K562 (cell line): ENCODE measurements around the gene GUCY2D. TPM values are rescaled to one million over a fixed set of nuclear protein-coding genes. Genes with fewer than 3 reads are reported as not detected.

ENCODE experiments used
- BACH1 ChIP-seq: fragments of 200-800 bp; sonication (Bioruptor generic); IDR thresholded peaks from 2 replicates; pipeline ENCODE4 v1.6.1; 2016; ENCODE audit warnings: missing genetic modification characterization, missing compliant biosample characterization
- CCAR2 ChIP-seq: fragments of 200-400 bp; formaldehyde crosslinking; IDR thresholded peaks from 2 replicates; pipeline ENCODE4 v1.6.1; 2017; ENCODE audit warnings: mild to moderate bottlenecking, low read depth, low read length
- COPS2 ChIP-seq: fragments of 450-650 bp; conservative IDR thresholded peaks from 2 replicates; pipeline ENCODE4 v1.6.1; 2016; ENCODE audit warnings: mild to moderate bottlenecking, moderate library complexity
- CREM ChIP-seq: IDR thresholded peaks from 2 replicates; pipeline ENCODE4 v1.6.1; 2014; ENCODE audit warnings: antibody characterized with exemption, low read depth
- EP400 ChIP-seq: fragments of 450-650 bp; IDR thresholded peaks from 2 replicates; pipeline ENCODE4 v1.6.1; 2017; ENCODE audit warnings: antibody characterized with exemption, mild to moderate bottlenecking, moderate library complexity
- HEY1 ChIP-seq: fragments of 250-450 bp; sonication (Bioruptor Pico); IDR thresholded peaks from 2 replicates; pipeline ENCODE4 v1.5.0; 2020; ENCODE audit warnings: mild to moderate bottlenecking, moderate library complexity, borderline replicate concordance
- PCBP1 ChIP-seq: fragments of 200-400 bp; formaldehyde crosslinking; IDR thresholded peaks from 2 replicates; pipeline ENCODE4 v1.6.1; 2018; ENCODE audit warnings: mild to moderate bottlenecking, low read depth, low read length; ENCODE audit not compliant: poor library complexity, severe bottlenecking
- PURB ChIP-seq: sonication (generic); formaldehyde crosslinking; IDR thresholded peaks from 2 replicates; pipeline ENCODE4 v1.9.0; 2021; ENCODE audit warnings: low read depth, mild to moderate bottlenecking, missing genetic modification reagents
- RBBP5 ChIP-seq: fragments of 200-600 bp; sonication (generic); IDR thresholded peaks from 2 replicates; pipeline ENCODE4 v1.6.1; 2012; ENCODE audit warnings: borderline replicate concordance, mild to moderate bottlenecking, low read length, control low read depth, inconsistent platforms; ENCODE audit not compliant: insufficient read depth, poor library complexity, severe bottlenecking
- RERE ChIP-seq: sonication (generic); formaldehyde crosslinking; IDR thresholded peaks from 2 replicates; pipeline ENCODE4 v1.8.0; 2023; ENCODE audit warnings: missing genetic modification reagents, mild to moderate bottlenecking, borderline replicate concordance
- TEAD1 ChIP-seq, 2 experiments: fragments of 450-650 bp in 1 of 2; sonication (generic) in 1 of 2; formaldehyde crosslinking; IDR thresholded peaks; 2 replicates each; pipeline versions ENCODE4 v1.4.0 to v1.8.0; 2020 to 2022; ENCODE audit warnings: mild to moderate bottlenecking in 2 of 2, missing genetic modification reagents in 1 of 2
- ZKSCAN3 ChIP-seq: fragments of 250-450 bp; sonication (Bioruptor Pico); IDR thresholded peaks from 2 replicates; pipeline ENCODE4 v1.4.0; 2020
- ZNF589 ChIP-seq: fragments of 200-800 bp; sonication (Bioruptor generic); IDR thresholded peaks from 2 replicates; pipeline ENCODE4 v1.6.1; 2016; ENCODE audit warnings: low read depth, missing genetic modification characterization, missing compliant biosample characterization
- ZNF77 ChIP-seq: fragments of 250-450 bp; sonication (Bioruptor Pico); IDR thresholded peaks from 2 replicates; pipeline ENCODE4 v1.5.0; 2020
- polyA plus RNA-seq, 8 experiments: library from polyadenylated mRNA; depleted of rRNA in 4 of 8; stranded (reverse) in 5 of 8; unstranded in 3 of 8; fragments of >200 nt; fragmentation: Nextera tagmentation in 2 of 8; fragmentation: Illumina TruSeq in 1 of 8; extraction: Ambion mirVana in 2 of 8; extraction: Trizol in 1 of 8; gene quantifications; 2 replicates each; pipeline versions ENCODE4 v1.2.1 to v1.2.3, GENCODE V29; 2011 to 2014; ENCODE audit warnings: inconsistent platforms in 1 of 8, missing spikeins in 1 of 8
- total RNA-seq, 7 experiments: library from RNA; depleted of rRNA in 6 of 7; stranded (reverse); fragments of >200 nt in 6 of 7; fragmentation: Illumina TruSeq in 2 of 7; extraction: Trizol in 2 of 7; gene quantifications; 2 replicates each; pipeline versions ENCODE4 v1.2.1 to v1.2.3, GENCODE V29; 2011 to 2021; ENCODE audit warnings: low replicate concordance in 1 of 7
- TF ChIP-seq, protein P1 (sequence below): fragments of 250-450 bp; sonication (Bioruptor Pico); IDR thresholded peaks from 2 replicates; pipeline ENCODE4 v1.4.0; 2020; ENCODE audit warnings: mild to moderate bottlenecking, moderate library complexity
- TF ChIP-seq, protein P2 (sequence below): fragments of 250-450 bp; sonication (Bioruptor Pico); IDR thresholded peaks from 2 replicates; pipeline ENCODE4 v1.5.1; 2021; ENCODE audit warnings: mild to moderate bottlenecking

The GUCY2D gene
- total and polyA plus RNA-seq, 9 of the 15 experiments (the other 6 are each of a cell fraction or from before 2014, with no cell fraction given) = 0.05 TPM; not detected in 8

DNA sequence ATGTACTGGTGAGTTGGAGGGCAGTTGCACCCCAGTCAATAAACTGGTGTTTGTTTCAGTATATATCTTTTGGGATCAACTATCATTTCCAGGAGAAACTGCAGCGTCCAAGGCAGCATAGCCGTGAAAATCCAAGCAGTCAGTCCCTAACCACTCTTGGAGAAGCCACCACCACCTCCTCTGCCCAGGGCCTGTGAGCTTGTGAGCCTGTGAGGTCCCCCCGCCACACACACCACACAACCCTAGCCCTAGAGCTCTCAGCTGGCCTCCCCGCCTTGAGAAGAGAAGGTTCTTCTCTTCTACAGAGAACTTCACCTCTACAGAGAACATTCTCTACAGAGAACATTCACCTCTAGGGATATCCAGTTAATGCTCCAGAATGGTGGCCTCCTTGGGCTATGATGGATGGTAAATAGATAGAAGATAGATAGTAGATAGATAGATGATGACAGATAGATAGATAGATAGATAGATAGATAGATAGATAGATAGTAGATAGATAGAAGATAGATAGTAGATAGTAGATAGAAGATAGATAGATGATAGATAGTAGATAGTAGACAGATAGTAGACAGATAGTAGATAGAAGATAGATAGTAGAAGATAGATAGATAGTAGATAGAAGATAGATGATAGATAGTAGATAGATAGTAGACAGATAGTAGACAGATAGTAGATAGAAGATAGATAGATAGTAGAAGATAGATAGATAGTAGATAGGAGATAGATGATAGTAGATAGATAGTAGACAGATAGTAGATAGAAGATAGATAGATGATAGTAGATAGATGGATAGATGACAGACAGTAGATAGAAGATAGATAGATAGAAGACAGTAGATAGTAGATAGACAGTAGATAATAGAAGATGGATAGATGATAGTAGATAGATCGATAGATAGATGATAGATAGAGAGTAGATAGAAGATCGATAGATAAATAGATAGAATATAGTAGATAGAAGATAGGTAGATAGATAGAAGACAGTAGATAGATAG, 50.1 kb downstream of the GUCY2D start (continued):
- TF ChIP-seq RERE (CRISPR knock-in tag) = no peak
- TF ChIP-seq TEAD1 (CRISPR knock-in tag; IDR thresholded peaks at IDR 0.05) = no peak
- TF ChIP-seq EP400 = 0 out of 2 replicates have a peak, but pooled peaks have one; percentile 23
- no peak for TF ChIP-seq ZNF589
- TF ChIP-seq COPS2 = no peak
- TF ChIP-seq CREM = no peak
- TF ChIP-seq, protein P1, sequence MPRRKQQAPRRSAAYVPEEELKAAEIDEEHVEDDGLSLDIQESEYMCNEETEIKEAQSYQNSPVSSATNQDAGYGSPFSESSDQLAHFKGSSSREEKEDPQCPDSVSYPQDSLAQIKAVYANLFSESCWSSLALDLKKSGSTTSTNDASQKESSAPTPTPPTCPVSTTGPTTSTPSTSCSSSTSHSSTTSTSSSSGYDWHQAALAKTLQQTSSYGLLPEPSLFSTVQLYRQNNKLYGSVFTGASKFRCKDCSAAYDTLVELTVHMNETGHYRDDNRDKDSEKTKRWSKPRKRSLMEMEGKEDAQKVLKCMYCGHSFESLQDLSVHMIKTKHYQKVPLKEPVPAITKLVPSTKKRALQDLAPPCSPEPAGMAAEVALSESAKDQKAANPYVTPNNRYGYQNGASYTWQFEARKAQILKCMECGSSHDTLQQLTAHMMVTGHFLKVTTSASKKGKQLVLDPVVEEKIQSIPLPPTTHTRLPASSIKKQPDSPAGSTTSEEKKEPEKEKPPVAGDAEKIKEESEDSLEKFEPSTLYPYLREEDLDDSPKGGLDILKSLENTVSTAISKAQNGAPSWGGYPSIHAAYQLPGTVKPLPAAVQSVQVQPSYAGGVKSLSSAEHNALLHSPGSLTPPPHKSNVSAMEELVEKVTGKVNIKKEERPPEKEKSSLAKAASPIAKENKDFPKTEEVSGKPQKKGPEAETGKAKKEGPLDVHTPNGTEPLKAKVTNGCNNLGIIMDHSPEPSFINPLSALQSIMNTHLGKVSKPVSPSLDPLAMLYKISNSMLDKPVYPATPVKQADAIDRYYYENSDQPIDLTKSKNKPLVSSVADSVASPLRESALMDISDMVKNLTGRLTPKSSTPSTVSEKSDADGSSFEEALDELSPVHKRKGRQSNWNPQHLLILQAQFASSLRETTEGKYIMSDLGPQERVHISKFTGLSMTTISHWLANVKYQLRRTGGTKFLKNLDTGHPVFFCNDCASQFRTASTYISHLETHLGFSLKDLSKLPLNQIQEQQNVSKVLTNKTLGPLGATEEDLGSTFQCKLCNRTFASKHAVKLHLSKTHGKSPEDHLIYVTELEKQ = no peak
- TF ChIP-seq CCAR2 = no peak
- TF ChIP-seq ZKSCAN3 (CRISPR knock-in tag) = no peak
- no peak for TF ChIP-seq HEY1
- TF ChIP-seq PCBP1 = no peak
- no peak for TF ChIP-seq RBBP5
- TF ChIP-seq PURB (CRISPR knock-in tag) = no peak
- no peak for TF ChIP-seq ZNF77
- no peak for TF ChIP-seq BACH1
- TF ChIP-seq, protein P2, sequence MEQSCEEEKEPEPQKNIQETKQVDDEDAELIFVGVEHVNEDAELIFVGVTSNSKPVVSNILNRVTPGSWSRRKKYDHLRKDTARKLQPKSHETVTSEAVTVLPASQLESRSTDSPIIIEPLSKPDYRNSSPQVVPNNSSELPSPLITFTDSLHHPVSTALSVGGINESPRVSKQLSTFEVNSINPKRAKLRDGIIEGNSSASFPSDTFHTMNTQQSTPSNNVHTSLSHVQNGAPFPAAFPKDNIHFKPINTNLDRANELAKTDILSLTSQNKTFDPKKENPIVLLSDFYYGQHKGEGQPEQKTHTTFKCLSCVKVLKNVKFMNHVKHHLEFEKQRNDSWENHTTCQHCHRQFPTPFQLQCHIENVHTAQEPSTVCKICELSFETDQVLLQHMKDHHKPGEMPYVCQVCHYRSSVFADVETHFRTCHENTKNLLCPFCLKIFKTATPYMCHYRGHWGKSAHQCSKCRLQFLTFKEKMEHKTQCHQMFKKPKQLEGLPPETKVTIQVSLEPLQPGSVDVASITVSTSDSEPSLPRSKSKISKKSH (CRISPR knock-in tag) = no peak
